Gastrocnemius medialis (tissue), 4 donors: ENCODE results near the gene GABRB1. TPM values are rescaled to one million over a fixed set of nuclear protein-coding genes. Genes with fewer than 3 reads are reported as not detected.

ENCODE experiments used
- ATAC-seq, 2 donors: fragments of 150-250 bp; one replicate each; pipeline ENCODE4 v1.9.1; 2016
- DNase-seq, 2 donors: peaks; one replicate each; pipeline ENCODE4 v3.0.0-alpha.2; 2019
- H3K27ac ChIP-seq, 4 donors: fragments of 200-600 bp; sonication (generic); 1 replicate in 1 of 4; 2 replicates in 3 of 4; pipeline ENCODE4 v1.5.1; 2016 to 2018; ENCODE audit warnings: mild to moderate bottlenecking in 2 of 4, moderate library complexity in 1 of 4
- H3K27me3 ChIP-seq, 3 donors: fragments of 200-600 bp; sonication (generic) in 2 of 3; 1 replicate in 1 of 3; 2 replicates in 2 of 3; pipeline versions ENCODE4 v1.5.1 to v1.6.0; 2016 to 2019; ENCODE audit warnings: mild to moderate bottlenecking in 1 of 3, moderate library complexity in 1 of 3
- H3K36me3 ChIP-seq, 2 donors: fragments of 200-600 bp; sonication (generic) in 1 of 2; one replicate each; pipeline ENCODE4 v1.5.1; 2017 to 2018
- H3K4me1 ChIP-seq, 2 donors: fragments of 200-600 bp; sonication (generic) in 1 of 2; one replicate each; pipeline ENCODE4 v1.5.1; 2016 to 2017; ENCODE audit warnings: mild to moderate bottlenecking in 2 of 2
- H3K4me3 ChIP-seq, 4 donors: fragments of 200-600 bp; sonication (generic) in 3 of 4; 1 replicate in 1 of 4; 2 replicates in 3 of 4; pipeline ENCODE4 v1.5.1; 2016 to 2019; ENCODE audit warnings: mild to moderate bottlenecking in 2 of 4
- H3K9me3 ChIP-seq, 3 donors: fragments of 200-600 bp; sonication (generic) in 2 of 3; 1 replicate in 1 of 3; 2 replicates in 2 of 3; pipeline ENCODE4 v1.5.1; 2016 to 2019
- POLR2A ChIP-seq, 2 donors: fragments of 450-650 bp; IDR thresholded peaks; one replicate each; pipeline ENCODE4 v1.6.1; 2017; ENCODE audit warnings: antibody characterized with exemption in 2 of 2, mild to moderate bottlenecking in 2 of 2, moderate library complexity in 2 of 2
- in situ Hi-C, 4 donors: fragments of 200-750 bp; cut with MboI; loops; one replicate each; pipeline versions ENCODE4 v1.15.0 to v1.8.0; 2017; ENCODE audit warnings: low sequenced_read_pairs in 4 of 4
- intact Hi-C: fragments of 100-400 bp; cut with DNase I; formaldehyde crosslinking; loops from one replicate; pipeline ENCODE4 v1.15.1; 2023; ENCODE audit warnings: low total_unique reads
- total RNA-seq, 4 donors: library from RNA; depleted of rRNA; stranded (reverse); fragments of >200 nt; gene quantifications; one replicate each; pipeline versions ENCODE4 v1.1.0 to v1.2.3, GENCODE V29; 2016
- TF ChIP-seq, protein P1 (sequence below), 5 experiments: fragments of 450-650 bp in 3 of 5; fragments of 200-600 bp in 2 of 5; sonication (generic) in 2 of 5; IDR thresholded peaks in 4 of 5; conservative IDR thresholded peaks in 1 of 5; 1 replicate in 4 of 5; 2 replicates in 1 of 5; pipeline ENCODE4 v1.5.1; 2016 to 2019; ENCODE audit warnings: antibody characterized with exemption in 5 of 5, mild to moderate bottlenecking in 3 of 5, moderate library complexity in 3 of 5

The GABRB1 gene
- total RNA-seq, 4 donors from 2014 or later, result not detected

DNA sequence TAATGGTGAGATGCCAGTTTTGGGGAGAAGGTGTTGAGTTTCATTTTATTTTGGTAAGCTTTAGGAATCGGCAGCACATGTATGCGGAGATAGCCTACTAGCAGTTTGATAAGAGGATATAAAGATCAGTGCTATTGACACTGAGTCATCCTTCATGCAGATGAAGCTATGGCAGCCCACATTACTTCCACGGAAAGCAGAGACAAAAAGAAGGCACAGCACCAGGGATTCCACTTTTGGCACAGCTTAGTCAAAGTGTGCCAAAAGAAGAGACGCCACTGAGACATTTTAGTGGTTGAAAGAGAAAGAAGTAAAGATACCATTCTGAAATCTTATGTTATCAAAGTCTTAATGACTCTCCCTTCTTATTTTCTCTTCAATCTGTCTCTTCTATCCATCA is 103.8 kb downstream of the GABRB1 start:
- TF ChIP-seq, protein P1, sequence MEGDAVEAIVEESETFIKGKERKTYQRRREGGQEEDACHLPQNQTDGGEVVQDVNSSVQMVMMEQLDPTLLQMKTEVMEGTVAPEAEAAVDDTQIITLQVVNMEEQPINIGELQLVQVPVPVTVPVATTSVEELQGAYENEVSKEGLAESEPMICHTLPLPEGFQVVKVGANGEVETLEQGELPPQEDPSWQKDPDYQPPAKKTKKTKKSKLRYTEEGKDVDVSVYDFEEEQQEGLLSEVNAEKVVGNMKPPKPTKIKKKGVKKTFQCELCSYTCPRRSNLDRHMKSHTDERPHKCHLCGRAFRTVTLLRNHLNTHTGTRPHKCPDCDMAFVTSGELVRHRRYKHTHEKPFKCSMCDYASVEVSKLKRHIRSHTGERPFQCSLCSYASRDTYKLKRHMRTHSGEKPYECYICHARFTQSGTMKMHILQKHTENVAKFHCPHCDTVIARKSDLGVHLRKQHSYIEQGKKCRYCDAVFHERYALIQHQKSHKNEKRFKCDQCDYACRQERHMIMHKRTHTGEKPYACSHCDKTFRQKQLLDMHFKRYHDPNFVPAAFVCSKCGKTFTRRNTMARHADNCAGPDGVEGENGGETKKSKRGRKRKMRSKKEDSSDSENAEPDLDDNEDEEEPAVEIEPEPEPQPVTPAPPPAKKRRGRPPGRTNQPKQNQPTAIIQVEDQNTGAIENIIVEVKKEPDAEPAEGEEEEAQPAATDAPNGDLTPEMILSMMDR (IDR thresholded peaks at IDR 0.05 in 4 of 5, conservative IDR thresholded peaks at IDR 0.05 in 1 of 5), result no peak
- no peak for TF ChIP-seq POLR2A (IDR thresholded peaks at IDR 0.05)
- H3K27me3 ChIP-seq, result no peaks in the 10 kb centered on the region

DNA sequence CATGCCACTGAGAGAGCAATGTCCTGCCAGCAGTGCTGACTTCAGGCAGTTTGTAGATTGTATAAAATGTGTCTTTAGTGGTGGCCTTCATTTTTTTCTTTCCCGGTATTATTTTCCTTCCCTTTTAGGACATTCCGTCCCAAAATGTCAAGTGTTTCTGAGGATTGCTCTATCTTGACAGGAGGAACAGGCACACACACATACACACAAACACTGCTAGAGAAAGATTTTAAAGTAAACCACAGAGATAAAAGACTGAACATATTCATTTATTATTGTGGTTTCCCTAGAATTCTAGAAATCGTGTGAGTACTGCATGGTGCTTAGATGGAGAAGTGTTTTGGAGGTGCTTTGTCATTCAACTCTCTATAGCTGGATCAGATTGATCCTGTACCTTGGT is 111.9 kb downstream of the GABRB1 start:
- Histone ChIP-seq H3K27me3 (no peaks in the 10 kb centered on the region), H3K4me1 (no peaks in the 10 kb centered on the region), H3K36me3 (no peaks in the 10 kb centered on the region), H3K4me3 (no peak overlapping the region), H3K27ac (no peak overlapping the region), H3K9me3 (no peaks in the 10 kb centered on the region)
- ATAC-seq (no peak), DNase-seq (no peak)
- intact Hi-C loops, result no loop called here
- in situ Hi-C loops, result no loop called here
- TF ChIP-seq, protein P1 (IDR thresholded peaks at IDR 0.05 in 4 of 5, conservative IDR thresholded peaks at IDR 0.05 in 1 of 5), result no peak
- TF ChIP-seq POLR2A (IDR thresholded peaks at IDR 0.05), result no peak

More for the DNA sequence above, 103.8 kb downstream of the GABRB1 start:
- H3K27ac ChIP-seq, result no peak overlapping the region
- no peak for ATAC-seq
- no peaks in the 10 kb centered on the region for H3K4me1 ChIP-seq
- no peaks in the 10 kb centered on the region for H3K9me3 ChIP-seq
- DNase-seq, result no peak
- no peak overlapping the region for H3K4me3 ChIP-seq
- intact Hi-C loops (no loop called here), in situ Hi-C loops (no loop called here)
- no peaks in the 10 kb centered on the region for H3K36me3 ChIP-seq

DNA sequence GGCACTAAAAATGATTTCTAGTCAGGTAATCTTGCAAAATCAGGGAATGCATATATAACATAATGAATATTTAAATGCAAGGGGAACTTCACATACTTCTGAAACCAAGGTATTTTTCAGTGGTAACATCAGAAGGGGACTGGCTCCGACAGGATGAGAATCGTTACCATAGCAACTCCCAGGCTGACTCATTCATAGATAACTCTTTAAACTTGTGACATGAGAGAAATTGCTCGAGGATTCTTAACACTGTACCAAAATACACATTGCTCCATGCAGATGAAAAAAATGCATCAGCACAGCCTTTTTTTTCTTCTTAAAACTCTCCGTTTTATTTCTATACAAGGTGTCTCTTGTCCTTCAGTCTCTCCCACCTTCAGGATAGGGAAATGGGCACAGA is 114.3 kb downstream of the GABRB1 start:
- intact Hi-C loops (no loop called here), in situ Hi-C loops (no loop called here)
- Histone ChIP-seq H3K9me3 (no peaks in the 10 kb centered on the region), H3K27me3 (no peaks in the 10 kb centered on the region), H3K36me3 (no peaks in the 10 kb centered on the region), H3K27ac (no peak overlapping the region), H3K4me1 (no peaks in the 10 kb centered on the region), H3K4me3 (no peak overlapping the region)
- TF ChIP-seq POLR2A (IDR thresholded peaks at IDR 0.05), result no peak
- TF ChIP-seq, protein P1 (IDR thresholded peaks at IDR 0.05 in 4 of 5, conservative IDR thresholded peaks at IDR 0.05 in 1 of 5), result no peak
- DNase-seq, result no peak
- no peak for ATAC-seq

DNA sequence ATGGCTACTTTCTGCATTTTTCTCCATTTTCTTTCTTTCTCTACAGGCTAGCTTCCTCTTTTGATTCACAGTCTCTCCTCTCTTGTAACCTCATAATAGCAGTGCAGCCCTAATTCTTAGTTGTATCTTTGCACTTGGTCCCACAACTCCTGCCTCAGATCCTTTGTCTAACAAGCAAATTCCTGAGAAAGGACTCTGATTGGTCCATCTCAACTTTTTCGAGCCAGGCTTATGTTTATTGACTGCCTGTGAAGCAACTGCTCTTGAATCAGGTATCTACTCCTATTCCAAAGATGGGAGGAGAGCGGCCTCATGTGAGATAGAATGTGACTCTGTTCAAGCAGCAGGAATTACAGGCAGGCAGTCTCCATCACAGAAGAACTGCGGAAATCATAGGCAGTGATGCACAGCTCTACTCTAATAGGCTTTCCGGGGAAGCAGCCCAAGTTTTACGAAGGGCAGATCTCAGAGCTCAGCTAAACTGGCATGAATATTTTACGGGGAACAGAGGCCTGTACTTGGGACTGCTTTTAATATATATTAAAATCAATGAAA is 123.5 kb downstream of the GABRB1 start:
- in situ Hi-C loops (no loop called here), intact Hi-C loops (no loop called here)
- Histone ChIP-seq H3K4me1 (no peaks in the 10 kb centered on the region), H3K27ac (no peak overlapping the region), H3K27me3 (no peaks in the 10 kb centered on the region), H3K9me3 (no peaks in the 10 kb centered on the region), H3K36me3 (no peaks in the 10 kb centered on the region), H3K4me3 (no peak overlapping the region)
- no peak for ATAC-seq
- TF ChIP-seq, protein P1 (IDR thresholded peaks at IDR 0.05 in 4 of 5, conservative IDR thresholded peaks at IDR 0.05 in 1 of 5), result no peak
- TF ChIP-seq POLR2A (IDR thresholded peaks at IDR 0.05), result no peak
- no peak for DNase-seq

DNA sequence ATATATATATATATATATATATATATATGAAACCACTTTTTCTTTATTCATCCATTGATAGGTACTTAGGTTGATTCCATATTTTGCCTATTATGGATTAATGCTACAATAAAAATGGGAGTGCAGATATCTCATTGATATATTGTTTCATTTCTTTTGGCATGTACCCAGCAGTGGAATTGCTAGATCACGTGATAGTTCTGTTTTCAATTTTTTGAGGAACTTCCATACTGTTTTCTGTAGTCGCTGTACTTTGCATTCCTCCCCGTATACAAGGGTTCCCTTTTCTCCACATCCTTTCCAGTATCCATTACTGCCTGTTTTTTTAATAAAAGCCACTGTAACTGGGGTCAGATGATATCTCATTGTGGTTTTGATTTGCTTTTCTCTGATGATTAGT is 124.6 kb downstream of the GABRB1 start:
- no peak overlapping the region for H3K27ac ChIP-seq
- intact Hi-C loops, result no loop called here
- TF ChIP-seq POLR2A (IDR thresholded peaks at IDR 0.05), result no peak
- TF ChIP-seq, protein P1 (IDR thresholded peaks at IDR 0.05 in 4 of 5, conservative IDR thresholded peaks at IDR 0.05 in 1 of 5), result no peak
- no peak overlapping the region for H3K4me3 ChIP-seq
- DNase-seq, result no peak
- in situ Hi-C loops, result no loop called here
- H3K4me1 ChIP-seq, result no peaks in the 10 kb centered on the region
- no peaks in the 10 kb centered on the region for H3K27me3 ChIP-seq
- no peaks in the 10 kb centered on the region for H3K36me3 ChIP-seq
- H3K9me3 ChIP-seq, result no peaks in the 10 kb centered on the region
- no peak for ATAC-seq
